Left renal pelvis (tissue), 4 donors: Measurements from ENCODE around the gene RFC5. TPM values are rescaled to one million over a fixed set of nuclear protein-coding genes. Genes with fewer than 3 reads are reported as not detected.
"Not testable (repeated sequence)": the region's sequence is repeated elsewhere in the genome, so short reads cannot be mapped to it uniquely, and the experiment has no call there.

Experiments used
- DNase-seq, 4 donors: peaks; one replicate each; pipeline ENCODE4 v3.0.0-alpha.2; 2013; ENCODE audit warnings: low read depth in 4 of 4, low spot score in 3 of 4
- polyA plus RNA-seq, 4 donors: library from polyadenylated mRNA; unstranded; fragments of 120-200 nt; gene quantifications; one replicate each; pipeline ENCODE4 v1.2.1, GENCODE V29; 2013; ENCODE audit not compliant: insufficient read length in 4 of 4

The RFC5 gene
- polyA plus RNA-seq, 4 donors = 29.3 to 41.4 (median 37.7) TPM

DNA sequence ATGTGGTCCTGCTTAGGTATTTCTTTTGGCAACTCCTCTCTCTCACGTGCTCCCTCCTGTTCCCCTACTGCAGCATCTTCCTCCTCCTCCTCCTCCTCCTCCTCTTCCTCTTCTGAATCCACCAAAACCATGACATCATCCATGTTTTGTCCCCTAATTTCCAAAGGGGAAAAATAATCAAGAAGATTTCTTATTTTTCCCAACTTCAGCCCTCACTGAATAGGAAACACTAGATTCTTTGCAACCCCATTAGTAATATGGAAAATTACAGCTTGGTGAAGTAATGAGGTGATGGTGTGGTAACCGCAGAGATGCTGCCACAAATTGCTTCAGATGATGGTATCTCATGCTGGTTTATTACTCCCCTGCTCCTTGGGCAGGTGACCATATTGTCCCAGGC lies 51.9 kb downstream of the RFC5 start:
- no peak for DNase-seq

- DNase-seq = no peak
Measured at GRCh38 chr12:118070650-118071049, 54.1 kb downstream of the RFC5 start.

DNA sequence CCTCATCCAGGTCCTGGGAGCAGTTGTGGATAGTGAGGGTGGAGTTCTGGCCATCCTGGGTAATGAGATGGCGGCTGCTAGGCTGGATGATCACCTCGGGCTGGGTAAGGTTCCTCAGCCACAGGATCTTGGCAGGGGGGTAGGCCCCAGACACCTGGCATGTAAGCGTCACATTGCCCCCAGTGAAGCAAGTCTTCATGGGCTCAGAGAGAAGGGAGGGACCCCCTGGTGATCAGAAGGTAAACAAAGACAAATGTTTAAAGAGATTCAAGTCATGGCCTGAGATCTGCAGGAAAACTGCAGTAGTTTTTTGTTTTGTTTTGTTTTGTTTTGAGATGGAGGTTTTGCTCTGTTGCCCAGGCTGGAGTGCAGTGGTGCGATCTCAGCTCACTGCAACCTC lies 57.3 kb downstream of the RFC5 start:
- no peak for DNase-seq

DNA sequence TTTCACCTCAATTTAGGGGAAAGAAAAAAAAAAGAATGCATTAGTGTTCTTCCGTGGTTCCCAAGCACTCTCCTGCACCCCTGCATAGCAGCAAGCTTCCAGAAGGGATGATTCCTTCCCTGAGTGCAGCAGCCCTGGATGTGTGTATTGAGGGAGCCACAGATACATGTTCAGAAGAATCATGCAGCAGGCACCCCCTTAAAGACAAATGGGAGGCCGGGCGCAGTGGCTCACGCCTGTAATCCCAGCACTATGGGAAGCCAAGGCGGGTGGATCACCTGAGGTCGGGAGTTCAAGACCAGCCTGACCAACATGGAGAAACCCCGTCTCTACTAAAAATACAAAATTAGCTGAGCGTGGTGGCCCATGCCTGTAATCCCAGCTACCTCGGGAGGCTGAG lies 65.0 kb downstream of the RFC5 start:
- not testable (repeated sequence) for DNase-seq

Other genes with a start within 250 kb of the RFC5 start
- 1 to 10 TPM in 1 of 4 donors, under 1 TPM in 3; 0.04 to 1.0 (median 0.66) TPM for gene KSR2, start 47.7 kb upstream of the RFC5 start, polyA plus RNA-seq
- 10 to 100 TPM; 46.0 to 53.1 (median 50.4) TPM for gene WSB2, start 44.5 kb downstream of the RFC5 start, polyA plus RNA-seq
- gene VSIG10, start 87.3 kb downstream of the RFC5 start, polyA plus RNA-seq = 10 to 100 TPM; 16.2 to 30.3 (median 23.2) TPM
- gene PEBP1, start 119.4 kb downstream of the RFC5 start, polyA plus RNA-seq = 100 to 1,000 TPM; 173 to 315 (median 305) TPM